DLD1 (cell line): ENCODE data around the gene STN1.

Source experiments
- in situ Hi-C: cut with HindIII; loops from 2 replicates; pipeline ENCODE4 v1.10.0; 2017; ENCODE audit warnings: low sequenced_read_pairs

STN1 gene

GRCh38 chr10:103918053-103918846, at the start of gene STN1:
TSS of gene STN1 (minus strand) at chr10:103918184. CDS start at chr10:103917594, 590 bp downstream.
- in situ Hi-C loops, result no loop called here

- in situ Hi-C loops, result no loop called here
Observed at GRCh38 chr10:103967448-103968071, 49.6 kb upstream of the STN1 start.

DNA sequence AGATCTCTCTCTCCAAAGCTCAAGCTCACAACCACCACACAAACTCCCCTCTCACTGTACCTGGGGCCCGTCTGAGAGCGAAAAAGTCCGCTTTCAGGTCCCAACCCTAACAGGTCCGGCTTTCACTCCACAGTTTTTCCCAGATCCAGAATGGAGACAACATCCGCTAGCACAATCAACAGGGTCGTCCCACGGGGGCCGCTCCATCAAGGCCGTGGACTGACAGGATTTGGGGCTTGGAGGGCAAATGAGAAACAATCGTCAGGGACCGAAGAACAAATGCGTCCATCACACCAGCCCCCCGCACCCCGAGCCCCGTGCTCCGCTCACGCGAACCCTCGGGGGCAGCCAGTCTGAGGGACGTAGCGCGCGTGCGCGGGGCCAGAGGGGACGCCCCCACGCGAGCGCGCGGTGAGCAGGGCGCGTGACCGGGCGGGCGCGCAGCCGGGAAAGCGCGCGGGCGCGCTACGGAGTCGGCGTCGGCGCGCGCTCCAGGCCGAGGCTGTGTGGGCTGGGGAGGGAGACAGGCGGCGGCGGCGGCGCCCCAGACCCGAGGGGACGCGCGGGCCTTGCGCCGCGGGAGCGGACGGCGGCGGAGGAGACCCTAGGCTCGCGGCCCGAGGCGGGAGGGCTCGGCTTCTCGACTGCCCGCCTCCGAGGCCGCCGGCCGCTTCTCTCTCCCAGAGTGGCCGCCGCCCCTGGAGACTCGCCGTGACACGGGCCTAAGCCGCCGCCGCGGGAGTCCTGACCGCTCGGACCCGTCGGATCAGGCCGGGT, 48.9 kb upstream of the STN1 start, which contains the start of gene SLK:
Gene SLK, plus strand, starts transcription at position 470 of the 777 bp plus-strand sequence. CDS start 606 bp downstream, outside the sequence.
- in situ Hi-C loops, result no loop called here

- in situ Hi-C loops, result no loop called here
Observed at GRCh38 chr10:103960103-103960502, 42.1 kb upstream of the STN1 start.

GRCh38 chr10:103958996-103959395, 41.0 kb upstream of the STN1 start:
- in situ Hi-C loops, result no loop called here

GRCh38 chr10:103954543-103954942, 36.6 kb upstream of the STN1 start:
- in situ Hi-C loops, result no loop called here

GRCh38 chr10:103951942-103952341, 34.0 kb upstream of the STN1 start:
- in situ Hi-C loops, result no loop called here

- in situ Hi-C loops, result no loop called here
Observed at GRCh38 chr10:103951183-103951582, 33.2 kb upstream of the STN1 start.

DNA sequence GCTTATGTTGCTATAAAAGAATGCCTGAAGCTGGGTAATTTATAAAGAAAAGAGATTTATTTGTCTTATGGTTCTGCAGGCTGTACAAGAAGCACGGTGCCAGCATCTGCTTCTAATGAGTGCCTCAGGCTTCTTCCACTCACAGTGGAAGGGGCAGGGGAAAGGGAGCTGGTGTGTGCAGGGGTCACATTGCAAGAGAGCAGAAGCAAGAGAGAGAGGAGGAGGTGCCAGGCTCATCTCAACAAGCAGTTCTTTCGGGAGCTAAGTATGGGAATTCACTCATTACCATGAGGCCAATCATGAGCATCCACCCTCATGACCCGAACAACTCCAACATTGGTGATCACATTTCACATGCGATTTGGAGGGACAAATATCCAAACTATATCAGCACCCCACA, 31.7 kb upstream of the STN1 start:
- in situ Hi-C loops, result no loop called here

GRCh38 chr10:103947799-103948516, 30.0 kb upstream of the STN1 start:
- in situ Hi-C loops, result no loop called here

DNA sequence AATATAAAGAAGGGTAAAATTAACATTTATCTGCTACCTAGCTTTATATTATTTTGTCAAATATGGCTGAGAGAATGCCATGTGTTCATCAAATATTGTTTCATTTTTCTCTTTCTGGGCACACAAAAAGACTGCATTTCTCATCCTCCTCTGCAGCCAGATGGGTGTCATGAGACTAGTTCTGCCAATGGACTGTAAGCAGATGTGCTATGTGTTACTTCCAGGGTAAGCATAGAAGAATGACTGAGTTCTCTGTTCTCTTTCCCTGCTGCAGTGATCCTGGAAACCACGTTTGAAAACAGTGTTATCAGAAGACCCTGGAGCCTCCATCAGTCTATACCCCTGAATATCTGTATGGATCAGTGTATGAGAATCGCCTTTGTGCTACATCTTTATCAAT, 24.9 kb upstream of the STN1 start:
- in situ Hi-C loops, result no loop called here

DNA sequence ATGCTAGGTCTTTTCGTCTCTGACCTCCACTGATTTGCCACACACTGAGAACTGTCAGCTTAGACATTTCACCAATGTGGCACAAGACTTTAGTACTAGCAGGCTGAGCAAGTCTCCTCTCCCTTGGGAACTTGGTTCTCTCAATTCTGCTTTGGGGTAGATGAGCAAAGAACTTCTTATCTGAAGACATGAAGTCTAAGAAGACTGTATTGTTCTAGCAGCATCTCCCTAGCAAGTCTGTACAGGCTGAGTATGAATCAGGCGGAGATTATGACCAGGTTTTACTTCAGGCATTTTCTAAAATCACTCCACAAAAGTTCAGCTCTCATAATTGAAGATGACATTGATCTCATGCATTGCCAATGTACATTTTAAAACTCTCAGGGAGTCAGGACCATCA, 23.8 kb upstream of the STN1 start:
- in situ Hi-C loops, result no loop called here

DNA sequence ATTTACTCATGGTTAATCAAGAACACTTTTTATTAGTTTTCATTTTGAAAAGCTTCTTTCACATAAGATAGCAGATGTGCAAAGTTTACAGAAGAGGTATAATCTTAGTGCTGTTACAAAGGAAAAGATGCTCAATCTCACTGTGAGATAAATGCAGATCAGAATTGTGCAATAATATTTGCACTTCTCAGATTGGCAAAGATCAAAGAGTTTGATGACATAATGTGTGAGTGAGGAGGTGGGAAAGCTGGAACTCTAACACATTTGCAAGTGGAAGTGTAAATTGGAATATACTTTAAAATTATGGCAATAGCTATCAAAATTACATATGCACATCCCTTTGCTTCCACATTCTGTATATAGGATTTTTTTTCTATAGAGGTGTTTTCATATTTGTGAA, 21.5 kb upstream of the STN1 start:
- in situ Hi-C loops, result no loop called here

GRCh38 chr10:103936022-103936421, 18.0 kb upstream of the STN1 start:
- in situ Hi-C loops, result no loop called here

DNA sequence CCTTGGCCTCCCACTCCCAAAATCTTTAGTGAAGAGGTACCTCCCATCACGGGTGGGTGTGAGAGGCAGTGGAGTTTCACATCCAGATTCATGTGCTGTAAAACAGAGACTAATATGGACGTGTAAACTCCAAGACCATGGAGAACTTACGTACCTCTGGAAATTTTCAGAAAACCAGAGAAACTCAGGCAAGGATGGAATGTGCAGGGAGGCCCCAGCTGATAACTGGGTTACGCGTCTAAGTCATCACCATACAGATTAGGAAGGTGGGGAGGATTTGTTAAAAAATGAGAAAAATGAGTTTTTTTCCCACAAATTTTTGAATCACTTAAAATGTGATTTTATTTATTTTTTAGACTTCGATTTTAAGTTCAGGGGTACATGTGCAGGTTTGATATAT, 16.3 kb upstream of the STN1 start:
- in situ Hi-C loops, result no loop called here

DNA sequence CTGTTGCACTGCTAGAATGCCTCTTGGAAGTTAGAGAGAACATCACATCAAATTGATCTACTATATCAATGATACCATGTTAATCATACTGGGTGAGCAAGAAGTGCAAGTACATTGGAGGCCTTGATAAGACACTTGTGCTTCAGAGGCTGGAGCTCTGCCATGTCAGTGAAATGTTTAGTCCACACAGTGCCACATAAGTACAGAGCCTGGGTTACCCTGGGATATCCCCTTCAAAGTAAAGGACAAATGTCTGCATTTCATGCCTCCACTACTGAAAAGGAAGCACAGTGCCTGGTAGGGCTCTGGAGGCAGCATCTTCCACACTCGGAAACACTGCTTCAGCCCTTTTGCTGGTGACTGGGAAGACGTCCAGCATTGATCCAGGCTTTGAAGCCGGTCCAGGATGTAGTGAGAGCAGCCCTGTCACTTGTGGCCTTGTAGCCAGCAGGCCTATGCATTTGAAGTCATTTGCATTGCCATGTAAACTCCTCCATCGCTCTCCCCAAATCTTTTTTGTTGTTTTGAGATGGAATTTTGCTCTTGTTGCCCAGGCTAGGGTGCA, 15.7 kb upstream of the STN1 start:
- in situ Hi-C loops, result no loop called here

DNA sequence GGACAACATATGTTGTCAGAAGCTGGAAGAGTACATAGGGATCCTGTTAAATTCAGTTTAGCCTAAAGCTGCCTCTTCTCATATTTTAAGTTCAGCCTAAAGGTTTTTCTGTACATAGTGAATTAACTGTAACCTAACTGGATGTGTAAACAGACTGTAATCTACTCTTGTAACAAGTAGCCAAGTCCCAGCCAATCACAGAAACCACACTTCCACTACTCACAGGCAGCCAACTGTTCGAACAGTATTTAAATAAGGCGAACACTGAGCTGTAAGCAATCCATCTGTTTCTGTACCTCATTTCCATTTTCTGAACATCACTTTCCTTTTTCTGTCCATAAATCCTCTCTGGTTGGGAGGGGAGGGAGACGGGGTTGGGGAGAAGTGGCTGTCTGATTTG, 15.0 kb upstream of the STN1 start:
- in situ Hi-C loops, result no loop called here

DNA sequence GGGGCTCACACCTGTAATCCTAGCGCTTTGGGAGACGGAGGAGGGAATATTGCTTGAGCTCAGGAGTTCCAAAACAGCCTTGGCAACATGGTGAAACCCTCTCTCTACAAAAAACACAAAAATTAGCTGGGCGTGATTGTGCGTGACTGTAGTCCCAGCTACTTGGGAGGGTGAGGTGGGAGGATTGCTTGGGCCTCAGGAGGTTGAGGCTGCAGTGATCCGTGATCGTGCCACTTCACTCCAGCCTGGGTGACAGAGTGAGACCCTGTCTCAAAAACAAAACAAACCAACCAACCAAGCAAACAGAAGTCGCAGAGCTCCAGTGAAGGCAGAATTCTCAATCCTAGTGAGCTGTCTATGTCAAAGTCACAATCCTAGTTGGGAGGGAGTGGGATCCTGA, 14.3 kb upstream of the STN1 start:
- in situ Hi-C loops, result no loop called here

GRCh38 chr10:103931603-103932002, 13.6 kb upstream of the STN1 start:
- in situ Hi-C loops, result no loop called here

- in situ Hi-C loops, result no loop called here
Observed at GRCh38 chr10:103930881-103931280, 12.9 kb upstream of the STN1 start.

DNA sequence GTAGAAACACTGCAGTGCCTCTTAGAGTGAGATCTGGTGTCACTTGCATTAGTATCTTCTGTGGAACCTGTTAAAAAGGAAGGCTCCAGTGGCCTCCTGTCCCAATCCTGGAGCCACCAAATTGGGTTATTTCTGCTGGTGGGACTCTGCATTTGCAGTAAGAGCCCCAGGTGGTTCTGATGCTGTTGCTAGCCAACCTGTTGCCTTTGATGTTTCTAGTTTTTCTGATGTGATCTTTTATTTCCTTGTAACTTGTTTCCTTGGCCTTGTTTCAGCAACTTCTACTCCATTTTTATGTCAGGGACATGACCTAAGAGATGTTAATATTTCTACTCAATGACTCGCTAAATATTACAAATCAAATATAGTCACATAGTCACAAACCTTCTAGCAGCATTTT, 12.5 kb upstream of the STN1 start:
- in situ Hi-C loops, result no loop called here
